Thyroid gland (tissue), 4 donors: Measurements from ENCODE around the gene MEI1. TPM values are rescaled to one million over a fixed set of nuclear protein-coding genes. Genes with fewer than 3 reads are reported as not detected.

ENCODE experiments used
- DNase-seq, 2 donors: peaks; one replicate each; pipeline ENCODE4 v3.0.0-alpha.2; 2019
- H3K27ac ChIP-seq, 3 donors: fragments of 200-600 bp; sonication (generic); 1 replicate in 2 of 3; 2 replicates in 1 of 3; pipeline ENCODE4 v1.5.1; 2016 to 2019; ENCODE audit warnings: mild to moderate bottlenecking in 1 of 3, moderate library complexity in 1 of 3
- H3K27me3 ChIP-seq: fragments of 200-600 bp; sonication (generic); one replicate; pipeline ENCODE4 v1.5.1; 2019
- H3K36me3 ChIP-seq, 2 donors: fragments of 200-600 bp; sonication (generic); one replicate each; pipeline ENCODE4 v1.5.1; 2016 to 2019
- H3K4me1 ChIP-seq, 2 donors: fragments of 200-600 bp; sonication (generic); one replicate each; pipeline ENCODE4 v1.5.1; 2017 to 2019
- H3K4me3 ChIP-seq, 3 donors: fragments of 200-600 bp; sonication (generic); replicated peaks in 1 of 3; 1 replicate in 2 of 3; 2 replicates in 1 of 3; pipeline ENCODE4 v1.5.1; 2016; ENCODE audit warnings: mild to moderate bottlenecking in 1 of 3
- H3K9me3 ChIP-seq: fragments of 200-600 bp; sonication (generic); one replicate; pipeline ENCODE4 v1.5.1; 2017
- POLR2A ChIP-seq, 2 donors: fragments of 450-650 bp; IDR thresholded peaks; one replicate each; pipeline ENCODE4 v1.6.1; 2017; ENCODE audit warnings: antibody characterized with exemption in 2 of 2, mild to moderate bottlenecking in 2 of 2, moderate library complexity in 1 of 2
- WGBS, 2 donors: methylation state at CpG; one replicate each; pipeline ENCODE4 v1.1.5; 2017; 5-methylcytosine and 5-hydroxymethylcytosine counted together
- intact Hi-C: fragments of 100-400 bp; cut with DNase I; formaldehyde crosslinking; loops from one replicate; pipeline ENCODE4 v1.15.1; 2023
- total RNA-seq, 4 donors: library from RNA; depleted of rRNA; stranded (reverse); fragments of >200 nt; gene quantifications; one replicate each; pipeline ENCODE4 v1.2.3, GENCODE V29; 2016
- TF ChIP-seq, protein P1 (sequence below), 6 experiments: fragments of 200-600 bp in 3 of 6; fragments of 450-650 bp in 3 of 6; sonication (generic) in 3 of 6; IDR thresholded peaks; one replicate each; pipeline ENCODE4 v1.5.1; 2016 to 2019; ENCODE audit warnings: antibody characterized with exemption in 6 of 6, mild to moderate bottlenecking in 2 of 6, inconsistent platforms in 1 of 6, moderate library complexity in 1 of 6

MEI1 gene
- total RNA-seq, 4 donors from 2014 or later = 0.25 to 5.2 (median 1.4) TPM

DNA sequence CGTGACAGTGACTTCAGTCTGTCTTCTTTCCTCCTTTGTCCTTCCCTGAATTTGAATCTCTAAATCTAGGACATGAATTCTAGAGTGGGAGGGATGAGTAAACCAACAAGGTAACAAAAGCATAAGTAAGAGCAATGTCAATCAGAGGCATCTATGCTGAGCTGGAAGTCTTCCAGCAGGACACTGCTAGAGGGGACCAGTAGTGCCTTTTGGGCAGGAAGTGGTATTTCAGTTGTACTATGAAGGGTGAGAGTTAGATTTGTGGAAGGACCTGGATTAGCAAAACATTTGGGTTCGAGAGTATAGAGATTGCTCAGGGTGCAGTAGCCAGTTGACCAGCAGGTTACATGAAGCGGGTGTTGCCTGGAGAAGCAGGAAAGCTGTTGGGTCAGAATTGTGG, 40.3 kb downstream of the MEI1 start:
- DNase-seq = no peak
- Histone ChIP-seq H3K4me1 (no peaks in the 10 kb centered on the region), H3K4me3 (no peak overlapping the region), H3K27me3 (no peaks in the 10 kb centered on the region), H3K36me3 (no peaks in the 10 kb centered on the region), H3K27ac (no peak overlapping the region), H3K9me3 (no peaks in the 10 kb centered on the region)
- TF ChIP-seq, protein P1, sequence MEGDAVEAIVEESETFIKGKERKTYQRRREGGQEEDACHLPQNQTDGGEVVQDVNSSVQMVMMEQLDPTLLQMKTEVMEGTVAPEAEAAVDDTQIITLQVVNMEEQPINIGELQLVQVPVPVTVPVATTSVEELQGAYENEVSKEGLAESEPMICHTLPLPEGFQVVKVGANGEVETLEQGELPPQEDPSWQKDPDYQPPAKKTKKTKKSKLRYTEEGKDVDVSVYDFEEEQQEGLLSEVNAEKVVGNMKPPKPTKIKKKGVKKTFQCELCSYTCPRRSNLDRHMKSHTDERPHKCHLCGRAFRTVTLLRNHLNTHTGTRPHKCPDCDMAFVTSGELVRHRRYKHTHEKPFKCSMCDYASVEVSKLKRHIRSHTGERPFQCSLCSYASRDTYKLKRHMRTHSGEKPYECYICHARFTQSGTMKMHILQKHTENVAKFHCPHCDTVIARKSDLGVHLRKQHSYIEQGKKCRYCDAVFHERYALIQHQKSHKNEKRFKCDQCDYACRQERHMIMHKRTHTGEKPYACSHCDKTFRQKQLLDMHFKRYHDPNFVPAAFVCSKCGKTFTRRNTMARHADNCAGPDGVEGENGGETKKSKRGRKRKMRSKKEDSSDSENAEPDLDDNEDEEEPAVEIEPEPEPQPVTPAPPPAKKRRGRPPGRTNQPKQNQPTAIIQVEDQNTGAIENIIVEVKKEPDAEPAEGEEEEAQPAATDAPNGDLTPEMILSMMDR (IDR thresholded peaks at IDR 0.05) = no peak
- no peak for TF ChIP-seq POLR2A (IDR thresholded peaks at IDR 0.05)
- WGBS, 2 donors = 92 to 94% methylated on average over 3 of the region's 3 CpGs
- intact Hi-C loops = no loop called here

DNA sequence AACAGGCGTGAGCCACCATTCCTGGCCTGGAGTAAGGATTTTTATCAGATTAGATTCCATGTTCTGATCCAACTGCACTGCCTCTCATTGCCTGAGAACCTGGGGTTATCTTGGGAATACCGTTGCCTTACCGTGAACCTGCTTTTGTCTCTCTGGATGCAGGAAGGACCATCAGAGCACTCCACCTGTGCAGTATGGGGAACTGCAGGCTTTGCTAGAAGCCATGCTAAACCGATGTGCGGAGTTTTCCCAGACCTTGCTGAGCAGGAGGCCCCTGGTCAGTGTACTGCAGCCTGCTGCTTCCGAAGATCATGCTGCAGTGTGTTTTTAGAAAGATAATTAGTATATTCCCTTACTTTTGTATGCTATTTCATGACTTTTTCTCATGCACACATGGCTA, 43.6 kb downstream of the MEI1 start:
- no peaks in the 10 kb centered on the region for H3K4me1 ChIP-seq
- TF ChIP-seq POLR2A (IDR thresholded peaks at IDR 0.05) = no peak
- TF ChIP-seq, protein P1 (IDR thresholded peaks at IDR 0.05) = no peak
- 54 to 57% methylated on average over 6 of the region's 6 CpGs for WGBS, 2 donors

DNA sequence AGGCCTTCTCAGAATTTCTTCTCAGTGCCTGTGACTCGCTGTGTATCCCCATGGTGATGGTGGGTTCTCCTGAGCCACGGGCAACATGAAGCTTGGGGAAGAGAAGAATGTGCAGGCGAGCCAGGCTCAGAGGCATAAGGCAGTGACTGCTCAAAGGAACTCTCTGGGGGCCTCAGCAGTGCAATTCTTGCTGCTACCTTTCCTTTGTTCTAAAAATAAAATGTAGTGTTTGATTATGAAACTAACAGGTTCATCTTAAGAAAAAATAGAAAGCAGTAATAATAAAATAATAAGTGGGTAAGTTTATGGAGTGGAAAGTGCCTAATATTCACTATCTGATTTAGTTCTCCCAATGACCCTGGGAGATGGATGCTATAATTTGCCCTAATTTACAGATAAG, 46.7 kb downstream of the MEI1 start:
- 58 to 68% methylated on average over 3 of the region's 3 CpGs for WGBS, 2 donors

More for the DNA sequence above, 43.6 kb downstream of the MEI1 start:
- H3K36me3 ChIP-seq = no peaks in the 10 kb centered on the region
- no peak for DNase-seq
- no peak overlapping the region for H3K27ac ChIP-seq
- no peak overlapping the region for H3K4me3 ChIP-seq
- intact Hi-C loops = no loop called here
- no peaks in the 10 kb centered on the region for H3K9me3 ChIP-seq
- no peaks in the 10 kb centered on the region for H3K27me3 ChIP-seq

DNA sequence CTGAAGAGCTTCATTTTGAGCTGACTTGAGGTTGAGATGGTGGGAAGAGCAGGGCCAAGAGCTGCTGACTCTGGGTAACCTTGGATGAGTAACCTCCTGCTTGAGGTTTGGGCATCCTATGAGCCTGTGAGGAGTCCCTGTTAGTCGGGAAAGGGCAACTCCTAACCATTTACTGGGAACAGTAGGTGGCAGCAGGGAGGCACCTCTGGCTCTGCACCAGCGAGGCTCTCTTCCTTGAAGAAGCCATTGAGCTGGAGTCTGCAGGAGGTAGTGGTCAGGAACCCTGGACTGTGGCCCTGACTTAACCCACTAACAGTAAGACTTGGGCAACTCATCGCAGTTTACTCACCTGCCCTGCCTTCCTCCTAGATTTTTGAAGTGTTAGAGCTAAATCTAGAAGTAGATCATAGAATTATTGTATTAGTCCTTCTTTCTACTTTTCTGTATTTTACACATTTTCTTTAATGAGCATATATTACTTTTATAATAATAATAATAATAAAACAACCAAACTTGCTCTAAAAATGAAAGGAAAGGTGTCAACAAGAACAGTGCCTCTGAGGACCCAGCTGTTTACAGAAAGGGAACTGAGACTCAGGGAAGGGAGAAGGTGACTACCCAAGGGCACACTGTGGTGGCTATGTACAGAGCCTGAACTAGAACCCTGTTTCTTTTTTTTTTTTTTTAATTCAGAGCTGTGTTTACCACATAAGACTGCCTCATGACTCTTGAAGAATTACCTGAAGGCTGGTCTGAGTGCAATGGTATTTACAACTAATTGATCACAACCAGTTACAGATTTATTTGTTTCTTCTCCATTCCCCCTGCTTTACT, 47.5 kb downstream of the MEI1 start:
- DNase-seq = peak; percentile 79 to 83
- Histone ChIP-seq H3K27ac (no peak overlapping the region), H3K9me3 (no peaks in the 10 kb centered on the region), H3K27me3 (no peaks in the 10 kb centered on the region), H3K36me3 (no peaks in the 10 kb centered on the region), H3K4me1 (no peaks in the 10 kb centered on the region), H3K4me3 (no peak overlapping the region)
- intact Hi-C loops = loop anchor here (5.0 kb wide), 1 partner anchor 196 kb away; no protein-coding TSS in a partner anchor
- WGBS, 2 donors = 2% methylated on average over 3 of the region's 3 CpGs
- no peak for TF ChIP-seq POLR2A (IDR thresholded peaks at IDR 0.05)
- TF ChIP-seq, protein P1 (IDR thresholded peaks at IDR 0.05) = peak; percentile 23 to 81 (median 69)

More for the DNA sequence above, 46.7 kb downstream of the MEI1 start:
- Histone ChIP-seq H3K27me3 (no peaks in the 10 kb centered on the region), H3K36me3 (no peaks in the 10 kb centered on the region), H3K9me3 (no peaks in the 10 kb centered on the region), H3K4me1 (no peaks in the 10 kb centered on the region), H3K27ac (no peak overlapping the region), H3K4me3 (no peak overlapping the region)
- intact Hi-C loops = loop anchor here (5.0 kb wide), 1 partner anchor 196 kb away; no protein-coding TSS in a partner anchor
- TF ChIP-seq POLR2A (IDR thresholded peaks at IDR 0.05) = no peak
- TF ChIP-seq, protein P1 (IDR thresholded peaks at IDR 0.05) = no peak
- DNase-seq = no peak
